IMR-90 (cell line): ENCODE measurements around the gene PEX11A. TPM values are rescaled to one million over a fixed set of nuclear protein-coding genes. Genes with fewer than 3 reads are reported as not detected.

Source experiments
- ATAC-seq: fragments of 200-7000 bp; cut with Tn5 transposase; 2 replicates; pipeline ENCODE4 v1.9.1; 2020; ENCODE audit warnings: low read depth, mild to moderate bottlenecking, moderate library complexity
- BruUV-seq: library from RNA; stranded (reverse); fragments of 400-500 nt; replicated peaks from 2 replicates; lab custom pipeline; 2021; lab: Mats Ljungman, UMichigan
- CTCF ChIA-PET: fragments of 300-600 bp; formaldehyde crosslinking; extraction: SDS; loops from one replicate; lab custom pipeline; 2021; ENCODE audit warnings: antibody characterized with exemption; lab: Yijun Ruan, JAX
- POLR2A ChIA-PET: fragments of 300-600 bp; sonication (Branson Sonifier 250); formaldehyde crosslinking; loops from one replicate; lab custom pipeline; 2022; ENCODE audit warnings: antibody characterized with exemption; ENCODE audit not compliant: unreplicated experiment; lab: Charles Lee
- DNase-seq: peaks from one replicate; pipeline ENCODE4 v3.0.0; 2013
- H2AFZ ChIP-seq: replicated peaks from 2 replicates; pipeline ENCODE3; 2013; ENCODE audit warnings: low read length, mild to moderate bottlenecking; ENCODE audit not compliant: poor library complexity
- H2AK5ac ChIP-seq: 2 replicates; pipeline ENCODE4 v1.6.1; 2013; ENCODE audit warnings: low read depth, low read length, inconsistent platforms
- H2AK9ac ChIP-seq: replicated peaks from 2 replicates; pipeline ENCODE3; 2013; ENCODE audit warnings: mild to moderate bottlenecking, low read depth, low read length, moderate library complexity; ENCODE audit not compliant: poor library complexity
- H2BK120ac ChIP-seq: 2 replicates; pipeline ENCODE4 v1.6.1; 2013; ENCODE audit warnings: low read depth, low read length, inconsistent platforms
- H2BK15ac ChIP-seq: 3 replicates; pipeline ENCODE4 v1.6.1; 2013; ENCODE audit warnings: low read depth, low read length, inconsistent platforms
- H2BK20ac ChIP-seq: 2 replicates; pipeline ENCODE4 v1.6.1; 2013; ENCODE audit warnings: low read depth, mild to moderate bottlenecking, inconsistent platforms, low read length, moderate library complexity
- H2BK5ac ChIP-seq: 2 replicates; pipeline ENCODE4 v1.6.1; 2013; ENCODE audit warnings: mild to moderate bottlenecking, low read depth, low read length, inconsistent platforms; ENCODE audit not compliant: poor library complexity, severe bottlenecking
- H3K14ac ChIP-seq: replicated peaks from 2 replicates; pipeline ENCODE4 v1.6.1; 2013; ENCODE audit warnings: low read depth, low read length, inconsistent platforms
- H3K18ac ChIP-seq: 2 replicates; pipeline ENCODE4 v1.6.1; 2013; ENCODE audit warnings: low read depth, low read length, control low read depth
- H3K23ac ChIP-seq: 2 replicates; pipeline ENCODE4 v1.6.1; 2013; ENCODE audit warnings: low read depth, low read length, inconsistent platforms
- H3K27ac ChIP-seq: 2 replicates; pipeline ENCODE4 v1.5.1; 2013; ENCODE audit warnings: mild to moderate bottlenecking, control low read depth, low read length; ENCODE audit not compliant: insufficient read depth
- H3K27me3 ChIP-seq: 2 replicates; pipeline ENCODE4 v1.6.1; 2013; ENCODE audit warnings: low read length; ENCODE audit not compliant: control insufficient read depth, insufficient read depth
- H3K36me3 ChIP-seq: 2 replicates; pipeline ENCODE4 v1.6.1; 2013; ENCODE audit warnings: low read length, mixed read lengths; ENCODE audit not compliant: control insufficient read depth, insufficient read depth
- H3K4ac ChIP-seq: 2 replicates; pipeline ENCODE4 v1.6.1; 2013; ENCODE audit warnings: low read depth, low read length, inconsistent platforms
- H3K4me1 ChIP-seq: 2 replicates; pipeline ENCODE4 v1.6.1; 2013; ENCODE audit warnings: low read length, mixed read lengths; ENCODE audit not compliant: control insufficient read depth, insufficient read depth
- H3K4me2 ChIP-seq: 2 replicates; pipeline ENCODE4 v1.6.1; 2013; ENCODE audit warnings: low read depth, mild to moderate bottlenecking, control low read depth, low read length, moderate library complexity
- H3K4me3 ChIP-seq: 2 replicates; pipeline ENCODE4 v1.5.1; 2013; ENCODE audit warnings: low read depth, mild to moderate bottlenecking, control low read depth, low read length, moderate library complexity; ENCODE audit not compliant: insufficient read depth
- H3K56ac ChIP-seq: 2 replicates; pipeline ENCODE4 v1.6.1; 2013; ENCODE audit warnings: low read length, inconsistent platforms; ENCODE audit not compliant: insufficient read depth; ENCODE audit errors: extremely low read depth
- H3K79me1 ChIP-seq, 2 experiments: 2 replicates each; pipeline ENCODE4 v1.6.1; 2013; ENCODE audit warnings: low read length in 2 of 2, inconsistent platforms in 1 of 2, low read depth in 1 of 2
- H3K9ac ChIP-seq: 2 replicates; pipeline ENCODE4 v1.6.1; 2013; ENCODE audit warnings: low read depth, low read length, control low read depth
- H3K9me1 ChIP-seq: 2 replicates; pipeline ENCODE4 v1.6.1; 2013; ENCODE audit warnings: low read length, inconsistent platforms; ENCODE audit not compliant: insufficient read depth
- H3K9me3 ChIP-seq: 2 replicates; pipeline ENCODE4 v1.6.1; 2013; ENCODE audit warnings: low read length; ENCODE audit not compliant: control insufficient read depth, insufficient read depth
- H4K20me1 ChIP-seq: 2 replicates; pipeline ENCODE4 v1.6.1; 2013; ENCODE audit warnings: low read length, inconsistent platforms; ENCODE audit not compliant: insufficient read depth
- H4K5ac ChIP-seq: 2 replicates; pipeline ENCODE4 v1.6.1; 2013; ENCODE audit warnings: mild to moderate bottlenecking, low read depth, low read length, control low read depth
- H4K8ac ChIP-seq, 2 experiments: 2 replicates each; pipeline ENCODE4 v1.6.1; 2013; ENCODE audit warnings: low read depth in 2 of 2, low read length in 2 of 2, control low read depth in 1 of 2, inconsistent platforms in 1 of 2
- H4K91ac ChIP-seq: 2 replicates; pipeline ENCODE4 v1.6.1; 2013; ENCODE audit warnings: low read depth, low read length, inconsistent platforms; ENCODE audit not compliant: insufficient read depth
- BHLHE40 ChIP-seq: fragments of 150-350 bp; IDR thresholded peaks from 2 replicates; pipeline ENCODE4 v1.6.1; 2016; ENCODE audit warnings: mild to moderate bottlenecking, low read depth, low read length
- CEBPB ChIP-seq: IDR thresholded peaks from 2 replicates; pipeline ENCODE4 v1.6.1; 2012; ENCODE audit warnings: low read depth, low read length, improper control_type of control experiment
- CTCF ChIP-seq: conservative IDR thresholded peaks from 2 replicates; pipeline ENCODE4 v1.5.1; 2012; ENCODE audit warnings: mild to moderate bottlenecking, low read depth, low read length, improper control_type of control experiment
- ELK1 ChIP-seq: fragments of 150-350 bp; IDR thresholded peaks from 2 replicates; pipeline ENCODE4 v1.6.1; 2016; ENCODE audit warnings: low read depth, mild to moderate bottlenecking, low read length, moderate library complexity, borderline replicate concordance
- FOS ChIP-seq: fragments of 150-350 bp; IDR thresholded peaks from 2 replicates; pipeline ENCODE4 v1.6.1; 2016; ENCODE audit warnings: low read depth, low read length
- MAFK ChIP-seq: IDR thresholded peaks from 2 replicates; pipeline ENCODE4 v1.6.1; 2012; ENCODE audit warnings: low read depth, low read length, improper control_type of control experiment
- MXI1 ChIP-seq: IDR thresholded peaks from 2 replicates; pipeline ENCODE4 v1.6.1; 2012; ENCODE audit warnings: low read depth, mild to moderate bottlenecking, low read length, moderate library complexity, borderline replicate concordance
- RAD21 ChIP-seq: IDR thresholded peaks from 2 replicates; pipeline ENCODE4 v1.6.1; 2012; ENCODE audit warnings: low read length, improper control_type of control experiment
- RCOR1 ChIP-seq: IDR thresholded peaks from 2 replicates; pipeline ENCODE4 v1.6.1; 2012; ENCODE audit warnings: mild to moderate bottlenecking, low read length, improper control_type of control experiment; ENCODE audit not compliant: insufficient replicate concordance
- RFX5 ChIP-seq: IDR thresholded peaks from 2 replicates; pipeline ENCODE4 v1.8.0; 2012; ENCODE audit warnings: low read depth, mild to moderate bottlenecking, low read length, moderate library complexity
- SMC3 ChIP-seq: fragments of 150-350 bp; IDR thresholded peaks from 2 replicates; pipeline ENCODE4 v1.6.1; 2016; ENCODE audit warnings: low read depth, mild to moderate bottlenecking, antibody characterized with exemption, low read length, moderate library complexity
- USF2 ChIP-seq: fragments of 150-350 bp; IDR thresholded peaks from 2 replicates; pipeline ENCODE4 v1.6.1; 2017; ENCODE audit warnings: mild to moderate bottlenecking, antibody characterized with exemption, low read length, low read depth
- WGBS, 2 experiments: methylation state at CpG; one replicate each; pipeline versions ENCODE4 v1.1.5 to v1.1.7; 2013; ENCODE audit warnings: missing lambda C conversion rate in 2 of 2; ENCODE audit not compliant: insufficient read length in 1 of 2; ENCODE audit errors: extremely low coverage in 2 of 2; 5-methylcytosine and 5-hydroxymethylcytosine counted together
- dilution Hi-C: fragments of 300-500 bp; cut with HindIII; formaldehyde crosslinking; loops from one replicate; pipeline ENCODE4 v1.14.3; 2018; ENCODE audit warnings: low sequenced_read_pairs; ENCODE audit not compliant: unreplicated experiment
- in situ Hi-C: fragments of 300-500 bp; cut with MboI; formaldehyde crosslinking; loops from 3 replicates; pipeline ENCODE4 v1.14.3; 2019; ENCODE audit warnings: low sequenced_read_pairs, inconsistent platforms, mixed read lengths
- intact Hi-C: fragments of 100-400 bp; cut with micrococcal nuclease; formaldehyde crosslinking; loops from 2 replicates; pipeline ENCODE4 v1.10.0; 2022
- polyA plus RNA-seq, 3 experiments: library from polyadenylated mRNA; depleted of rRNA; stranded (reverse); fragments of >200 nt; gene quantifications; 2 replicates each; pipeline ENCODE4 v1.2.3, GENCODE V29; 2012; ENCODE audit warnings: low replicate concordance in 1 of 3
- total RNA-seq: library from RNA; depleted of rRNA; stranded (reverse); fragments of >200 nt; gene quantifications from 2 replicates; pipeline ENCODE4 v1.2.3, GENCODE V29; 2012

PEX11A gene
- total and polyA plus RNA-seq, 2 of the 4 experiments (the other 2 are of a cell fraction): 4.2 to 10.2 TPM

- Histone ChIP-seq H3K4me3 (no peak overlapping the region), H3K79me1 (peaks cover 0 to 11% of the 10 kb centered on the region in 2 experiments; a peak in 2 of 4 replicates), H2BK15ac (no peak overlapping the region), H2AK5ac (peak overlapping the region; percentile 61; the same call in 1 of the 2 replicates), H4K20me1 (no peaks in the 10 kb centered on the region), H3K9me1 (peaks cover 15% of the 10 kb centered on the region), H4K91ac (peak overlapping the region; percentile 65; the same call in 1 of the 2 replicates), H3K27ac (no peak overlapping the region), H3K23ac (peak overlapping the region; percentile 84; the same call in 1 of the 2 replicates), H2AK9ac (no peak overlapping the region), H4K5ac (peak overlapping the region; percentile 81), H3K4me2 (peak overlapping the region; percentile 72; the same call in 1 of the 2 replicates), H4K8ac (peak overlapping the region; percentile 21 to 85; a peak in 3 of 4 replicates), H3K36me3 (no peaks in the 10 kb centered on the region), H3K56ac (no peak overlapping the region), H2AFZ (peak overlapping the region; percentile 60), H3K14ac (peak overlapping the region; percentile 74), H3K18ac (no peak overlapping the region; the same call in 1 of the 2 replicates), H3K27me3 (no peaks in the 10 kb centered on the region), H2BK5ac (no peak overlapping the region), H2BK120ac (peak overlapping the region; percentile 53; the same call in 1 of the 2 replicates), H3K4me1 (peaks cover 14% of the 10 kb centered on the region), H2BK20ac (0 out of 2 replicates have a peak overlapping the region, but pooled peaks have one; percentile 1), H3K4ac (peak overlapping the region; percentile 37; the same call in 1 of the 2 replicates), H3K9me3 (no peaks in the 10 kb centered on the region), H3K9ac (no peak overlapping the region; the same call in 1 of the 2 replicates)
- dilution Hi-C loops (no loop called here), intact Hi-C loops (no loop called here), in situ Hi-C loops (no loop called here)
- POLR2A ChIA-PET: interaction anchor here (0.6 kb wide), 1 partner anchor 133 kb away, joined by 4 read pairs; no protein-coding TSS in a partner anchor
- CTCF ChIA-PET: interaction anchor here (1.4 kb wide), 1 partner anchor 7 kb away, joined by 3 read pairs; no protein-coding TSS in a partner anchor
- DNase-seq: no peak
- no peak for ATAC-seq
- no TSS peak for BruUV-seq
- WGBS, 2 experiments: no CpG with 5 or more reads among the region's 13 CpGs
- TF ChIP-seq MXI1 (no peak), MAFK (no peak), RFX5 (no peak), SMC3 (no peak), BHLHE40 (no peak), ELK1 (no peak), FOS (no peak), USF2 (no peak), RCOR1 (no peak), CEBPB (no peak), CTCF (no peak), RAD21 (no peak)
Observed at GRCh38 chr15:89664441-89665350, 25.9 kb downstream of the PEX11A start.
